Lower lobe of right lung (tissue), 2 donors: ENCODE measurements around the gene FEM1B. TPM values are rescaled to one million over a fixed set of nuclear protein-coding genes. Genes with fewer than 3 reads are reported as not detected.

ENCODE experiments used
- ATAC-seq, 2 donors: fragments of 200-7000 bp; cut with Tn5 transposase; one replicate each; pipeline ENCODE4 v1.9.1; 2020 to 2022; ENCODE audit warnings: mild to moderate bottlenecking in 2 of 2, moderate library complexity in 2 of 2
- DNase-seq: peaks from one replicate; pipeline ENCODE4 v3.0.0-alpha.2; 2020
- H3K27ac ChIP-seq: fragments of 200-600 bp; one replicate; pipeline ENCODE4 v1.8.0; 2022
- H3K27me3 ChIP-seq: fragments of 200-600 bp; one replicate; pipeline ENCODE4 v1.8.0; 2022; ENCODE audit warnings: low read depth
- H3K36me3 ChIP-seq: fragments of 200-600 bp; one replicate; pipeline ENCODE4 v1.8.0; 2022; ENCODE audit warnings: mild to moderate bottlenecking
- H3K4me1 ChIP-seq: fragments of 200-600 bp; one replicate; pipeline ENCODE4 v1.8.0; 2022
- H3K4me3 ChIP-seq: fragments of 200-600 bp; one replicate; pipeline ENCODE4 v1.8.0; 2022; ENCODE audit warnings: mild to moderate bottlenecking
- H3K9me3 ChIP-seq: fragments of 200-600 bp; one replicate; pipeline ENCODE4 v1.8.0; 2022
- intact Hi-C: fragments of 100-400 bp; cut with DNase I; formaldehyde crosslinking; loops from one replicate; pipeline ENCODE4 v1.11.0; 2022
- total RNA-seq: library from RNA; stranded (reverse); fragmentation: NEBNext Ultra II Directional; extraction: Animal tissue kit (Norgen Biotek cat#: 25700); gene quantifications from one replicate; pipeline ENCODE4 v1.2.1, GENCODE V29; 2021
- TF ChIP-seq, protein P1 (sequence below): fragments of 200-600 bp; IDR thresholded peaks from one replicate; pipeline ENCODE4 v1.8.0; 2022; ENCODE audit warnings: antibody characterized with exemption, mild to moderate bottlenecking
- donor health status: DM: no; HTN: yes; CAD: no; lungs with severe emphysema.

The FEM1B gene
- total RNA-seq, 1 donor from 2014 or later = 55.3 TPM

GRCh38 chr15:68295014-68295805 lies 17.7 kb downstream of the FEM1B start:
- Histone ChIP-seq H3K9me3 (no peaks in the 10 kb centered on the region), H3K4me3 (no peak overlapping the region), H3K36me3 (peaks cover 26% of the 10 kb centered on the region), H3K4me1 (peaks cover 34% of the 10 kb centered on the region), H3K27ac (no peak overlapping the region), H3K27me3 (no peaks in the 10 kb centered on the region)
- TF ChIP-seq, protein P1, sequence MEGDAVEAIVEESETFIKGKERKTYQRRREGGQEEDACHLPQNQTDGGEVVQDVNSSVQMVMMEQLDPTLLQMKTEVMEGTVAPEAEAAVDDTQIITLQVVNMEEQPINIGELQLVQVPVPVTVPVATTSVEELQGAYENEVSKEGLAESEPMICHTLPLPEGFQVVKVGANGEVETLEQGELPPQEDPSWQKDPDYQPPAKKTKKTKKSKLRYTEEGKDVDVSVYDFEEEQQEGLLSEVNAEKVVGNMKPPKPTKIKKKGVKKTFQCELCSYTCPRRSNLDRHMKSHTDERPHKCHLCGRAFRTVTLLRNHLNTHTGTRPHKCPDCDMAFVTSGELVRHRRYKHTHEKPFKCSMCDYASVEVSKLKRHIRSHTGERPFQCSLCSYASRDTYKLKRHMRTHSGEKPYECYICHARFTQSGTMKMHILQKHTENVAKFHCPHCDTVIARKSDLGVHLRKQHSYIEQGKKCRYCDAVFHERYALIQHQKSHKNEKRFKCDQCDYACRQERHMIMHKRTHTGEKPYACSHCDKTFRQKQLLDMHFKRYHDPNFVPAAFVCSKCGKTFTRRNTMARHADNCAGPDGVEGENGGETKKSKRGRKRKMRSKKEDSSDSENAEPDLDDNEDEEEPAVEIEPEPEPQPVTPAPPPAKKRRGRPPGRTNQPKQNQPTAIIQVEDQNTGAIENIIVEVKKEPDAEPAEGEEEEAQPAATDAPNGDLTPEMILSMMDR = no peak
- intact Hi-C loops = no loop called here
- ATAC-seq = no peak
- DNase-seq = no peak

DNA sequence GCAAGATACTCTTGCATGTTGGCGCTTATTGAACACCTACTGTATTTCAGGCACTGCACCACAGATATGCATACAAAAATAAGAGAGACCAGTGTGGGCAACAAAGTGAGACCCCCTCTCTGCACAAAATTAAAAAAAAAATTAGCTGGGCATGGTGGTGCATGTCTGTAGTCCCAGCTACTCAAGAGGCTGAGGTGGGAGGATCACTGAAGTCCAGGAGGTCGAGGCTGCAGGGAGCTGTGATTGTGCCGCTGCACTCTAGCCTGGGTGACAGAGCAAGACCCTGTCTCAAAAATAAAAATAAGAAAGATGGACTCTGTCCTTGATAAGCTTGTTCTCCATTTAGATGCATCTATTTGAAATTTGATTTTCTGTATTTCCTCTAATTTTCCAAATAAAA lies 20.8 kb downstream of the FEM1B start:
- H3K4me1 ChIP-seq = peaks cover 35% of the 10 kb centered on the region
- no peak overlapping the region for H3K27ac ChIP-seq
- peak overlapping the region; percentile 40 for H3K4me3 ChIP-seq
- ATAC-seq = no peak
- no peaks in the 10 kb centered on the region for H3K9me3 ChIP-seq
- H3K27me3 ChIP-seq = no peaks in the 10 kb centered on the region
- TF ChIP-seq, protein P1 = no peak
- H3K36me3 ChIP-seq = peaks cover 2% of the 10 kb centered on the region
- intact Hi-C loops = no loop called here
- no peak for DNase-seq

DNA sequence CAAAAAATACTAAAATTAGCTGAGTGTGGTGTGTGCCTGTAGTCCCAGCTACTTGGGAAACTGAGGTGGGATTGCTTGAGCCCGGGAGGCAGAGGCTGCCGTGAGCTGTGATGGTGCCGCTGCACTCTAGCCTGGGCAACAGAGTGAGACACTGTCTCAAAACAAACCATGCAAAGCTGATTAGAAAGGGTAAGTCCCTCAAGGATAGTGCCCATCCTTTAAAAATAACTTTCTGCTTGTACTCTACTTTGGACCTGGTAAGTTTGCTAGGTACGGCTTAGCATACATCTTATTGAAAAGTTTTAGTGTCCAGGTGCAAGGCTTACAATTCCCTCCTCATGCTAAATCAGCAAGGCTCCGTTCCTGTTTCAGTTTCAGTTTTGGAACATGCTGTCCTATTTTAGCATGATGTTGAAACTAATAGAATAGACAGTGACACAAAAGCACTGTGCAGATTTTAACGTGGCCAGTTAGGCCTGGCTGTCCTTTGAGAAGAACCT lies 21.4 kb downstream of the FEM1B start:
- Histone ChIP-seq H3K36me3 (no peaks in the 10 kb centered on the region), H3K4me1 (peaks cover 35% of the 10 kb centered on the region), H3K4me3 (peak overlapping the region; percentile 40), H3K27me3 (no peaks in the 10 kb centered on the region), H3K9me3 (no peaks in the 10 kb centered on the region), H3K27ac (peak overlapping the region; percentile 59)
- intact Hi-C loops = no loop called here
- DNase-seq = no peak
- ATAC-seq = peak; percentile 56 to 78
- TF ChIP-seq, protein P1 = no peak

DNA sequence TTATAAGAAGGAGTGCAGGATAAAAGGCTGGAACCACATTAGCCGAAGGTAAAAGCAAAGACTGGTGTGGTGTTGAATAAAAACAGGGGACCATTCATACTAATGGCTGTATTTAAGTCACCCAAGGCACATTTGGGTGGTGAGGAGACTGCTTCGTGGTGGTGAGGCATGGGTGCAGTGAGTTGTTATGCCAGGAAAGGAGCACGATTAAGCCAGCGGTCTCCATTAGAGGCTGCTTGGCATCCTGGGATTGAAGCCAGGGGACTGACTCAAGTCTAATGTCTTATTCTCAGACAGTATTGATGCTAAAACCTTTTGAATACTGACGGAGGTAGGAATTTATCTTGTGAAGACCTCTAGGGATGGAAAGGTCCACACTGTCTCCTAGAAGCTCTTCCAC lies 21.9 kb downstream of the FEM1B start:
- Histone ChIP-seq H3K4me3 (peak overlapping the region; percentile 40), H3K4me1 (peaks cover 35% of the 10 kb centered on the region), H3K36me3 (no peaks in the 10 kb centered on the region), H3K27me3 (no peaks in the 10 kb centered on the region), H3K9me3 (no peaks in the 10 kb centered on the region), H3K27ac (peak overlapping the region; percentile 59)
- DNase-seq = no peak
- no peak for ATAC-seq
- intact Hi-C loops = no loop called here
- TF ChIP-seq, protein P1 = no peak

DNA sequence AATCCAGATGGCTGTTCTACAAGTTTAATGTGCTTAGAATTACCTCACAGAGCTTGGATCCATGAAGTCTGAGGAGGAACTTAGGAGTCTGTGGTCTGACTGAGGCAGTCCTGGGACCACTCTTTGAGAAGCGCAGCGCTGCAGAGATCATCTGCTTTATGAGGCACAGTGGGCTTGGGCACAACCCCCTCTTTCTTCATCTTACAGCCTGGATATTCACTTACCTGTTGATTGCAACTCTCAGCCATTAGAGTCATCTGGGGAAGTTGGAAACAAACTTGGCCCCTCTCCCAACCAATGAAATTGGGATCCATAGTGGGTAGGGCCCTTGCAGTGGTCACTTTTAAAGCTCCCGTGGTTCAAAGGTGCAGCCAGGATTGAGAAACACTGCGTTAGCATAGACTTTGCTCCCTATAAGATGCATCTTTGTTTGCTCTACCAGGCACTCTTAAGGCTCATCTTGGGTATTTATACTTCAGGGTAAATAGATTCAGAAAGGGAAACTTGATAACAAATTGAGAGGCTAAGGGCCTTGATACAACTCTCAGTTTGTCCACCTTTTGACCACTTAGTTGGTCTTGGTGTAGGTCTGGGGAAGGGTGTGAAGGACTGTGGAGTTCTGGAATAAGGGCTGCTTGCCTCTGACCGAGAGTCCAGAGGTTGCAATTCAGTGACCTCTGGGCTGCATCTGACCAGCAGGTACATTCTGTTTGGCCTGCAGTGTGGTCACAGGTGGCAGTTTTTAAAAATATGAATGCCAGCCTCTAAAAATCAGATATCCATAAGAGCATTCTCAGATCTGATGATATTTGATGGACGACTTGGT lies 22.8 kb downstream of the FEM1B start:
- intact Hi-C loops = loop anchor here (10.0 kb wide), 1 partner anchor 84 kb away; no protein-coding TSS in a partner anchor
- Histone ChIP-seq H3K27ac (peak overlapping the region; percentile 59), H3K36me3 (no peaks in the 10 kb centered on the region), H3K27me3 (no peaks in the 10 kb centered on the region), H3K4me1 (peaks cover 27% of the 10 kb centered on the region), H3K9me3 (no peaks in the 10 kb centered on the region), H3K4me3 (no peak overlapping the region)
- TF ChIP-seq, protein P1 = no peak
- no peak for DNase-seq
- no peak for ATAC-seq
